ENCODE data around the gene FGF5. TPM values are rescaled to one million over a fixed set of nuclear protein-coding genes. Genes with fewer than 3 reads are reported as not detected.
"Not testable (repeated sequence)": the region's sequence is repeated elsewhere in the genome, so short reads cannot be mapped to it uniquely, and the experiment has no call there.

Gene FGF5
- total RNA-seq, 4 donors from 2014 or later: 0.15 TPM; not detected in 3

- DNase-seq: no peak
- intact Hi-C loops (cut with DNase I; ENCODE audit: low total_unique reads): no loop called here
- Histone ChIP-seq H3K36me3 (no peaks in the 10 kb centered on the region), H3K27me3 (no peaks in the 10 kb centered on the region), H3K4me3 (no peak overlapping the region), H3K4me1 (no peaks in the 10 kb centered on the region), H3K9me3 (no peaks in the 10 kb centered on the region), H3K27ac (no peak overlapping the region)
- TF ChIP-seq POLR2A (IDR thresholded peaks at IDR 0.05) (no peak), CTCF (IDR thresholded peaks at IDR 0.05) (no peak)
Measured at GRCh38 chr4:80243274-80244018, 23.0 kb upstream of the FGF5 start.

- H3K27me3 ChIP-seq; H3K27ac ChIP-seq; H3K4me3 ChIP-seq; H3K36me3 ChIP-seq; DNase-seq; H3K9me3 ChIP-seq; H3K4me1 ChIP-seq; intact Hi-C loops (cut with DNase I; ENCODE audit: low total_unique reads): not testable (repeated sequence)
Measured at GRCh38 chr4:80247484-80247883, 19.0 kb upstream of the FGF5 start.

DNA sequence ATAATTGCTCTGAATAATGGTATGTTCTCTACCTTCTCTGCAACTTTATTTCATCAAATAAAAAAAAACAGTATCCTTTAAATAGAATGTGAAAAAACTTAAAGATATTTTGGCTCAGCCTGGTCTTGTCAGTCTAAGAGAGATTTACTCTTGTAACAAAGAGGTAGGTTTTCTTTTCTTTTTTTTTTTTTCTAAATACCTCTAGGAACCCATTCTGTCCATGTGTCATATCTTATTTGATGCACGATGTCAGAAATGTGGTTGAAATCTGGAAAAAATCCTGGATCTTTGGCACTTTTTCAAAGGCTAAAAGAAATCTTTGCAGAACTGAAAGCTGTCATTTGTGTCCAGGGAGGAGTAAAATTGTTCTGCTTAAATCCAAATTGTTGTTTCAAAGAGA is 17.3 kb upstream of the FGF5 start:
- DNase-seq: no peak
- no peaks in the 10 kb centered on the region for H3K27me3 ChIP-seq
- H3K27ac ChIP-seq: no peak overlapping the region
- TF ChIP-seq CTCF (IDR thresholded peaks at IDR 0.05) (no peak), POLR2A (IDR thresholded peaks at IDR 0.05) (no peak)
- H3K36me3 ChIP-seq: no peaks in the 10 kb centered on the region
- H3K4me1 ChIP-seq: no peaks in the 10 kb centered on the region
- H3K4me3 ChIP-seq: no peak overlapping the region
- no peaks in the 10 kb centered on the region for H3K9me3 ChIP-seq
- intact Hi-C loops (cut with DNase I; ENCODE audit: low total_unique reads): no loop called here

GRCh38 chr4:80252427-80252826 is 14.0 kb upstream of the FGF5 start:
- H3K27ac ChIP-seq: no peak overlapping the region
- H3K9me3 ChIP-seq: no peaks in the 10 kb centered on the region
- no peaks in the 10 kb centered on the region for H3K36me3 ChIP-seq
- DNase-seq: no peak
- TF ChIP-seq POLR2A (IDR thresholded peaks at IDR 0.05) (no peak), CTCF (IDR thresholded peaks at IDR 0.05) (no peak)
- H3K4me3 ChIP-seq: no peak overlapping the region
- no peaks in the 10 kb centered on the region for H3K4me1 ChIP-seq
- no peaks in the 10 kb centered on the region for H3K27me3 ChIP-seq
- intact Hi-C loops (cut with DNase I; ENCODE audit: low total_unique reads): no loop called here

- Histone ChIP-seq H3K27ac (no peak overlapping the region), H3K36me3 (no peaks in the 10 kb centered on the region), H3K27me3 (no peaks in the 10 kb centered on the region), H3K9me3 (no peaks in the 10 kb centered on the region), H3K4me3 (no peak overlapping the region), H3K4me1 (no peaks in the 10 kb centered on the region)
- no peak for DNase-seq
- TF ChIP-seq POLR2A (IDR thresholded peaks at IDR 0.05) (no peak), CTCF (IDR thresholded peaks at IDR 0.05) (no peak)
- intact Hi-C loops (cut with DNase I; ENCODE audit: low total_unique reads): no loop called here
Measured at GRCh38 chr4:80252953-80253352, 13.5 kb upstream of the FGF5 start.

- no peaks in the 10 kb centered on the region for H3K27me3 ChIP-seq
- H3K9me3 ChIP-seq: no peaks in the 10 kb centered on the region
- no peak overlapping the region for H3K27ac ChIP-seq
- H3K4me1 ChIP-seq: no peaks in the 10 kb centered on the region
- no peaks in the 10 kb centered on the region for H3K36me3 ChIP-seq
- no peak for TF ChIP-seq CTCF (IDR thresholded peaks at IDR 0.05)
- TF ChIP-seq POLR2A (IDR thresholded peaks at IDR 0.05): no peak
- no peak overlapping the region for H3K4me3 ChIP-seq
- intact Hi-C loops (cut with DNase I; ENCODE audit: low total_unique reads): no loop called here
- DNase-seq: no peak
Measured at GRCh38 chr4:80253510-80253909, 13.0 kb upstream of the FGF5 start.
